ENCODE results near the gene TGM6. TPM values are rescaled to one million over a fixed set of nuclear protein-coding genes. Genes with fewer than 3 reads are reported as not detected.

TGM6 gene
- total RNA-seq, 4 donors from 2014 or later: not detected

GRCh38 chr20:2451939-2452732 lies 71.4 kb downstream of the TGM6 start:
- intact Hi-C loops (cut with DNase I): loop anchor here (10.0 kb wide), 1 partner anchor 247 kb away; no protein-coding TSS in a partner anchor
- Histone ChIP-seq H3K36me3 (no peaks in the 10 kb centered on the region), H3K9me3 (no peaks in the 10 kb centered on the region), H3K4me3 (replicated peaks in 1 of 3) (no peak overlapping the region), H3K4me1 (no peaks in the 10 kb centered on the region), H3K27ac (no peak overlapping the region), H3K27me3 (no peaks in the 10 kb centered on the region)
- DNase-seq: peak; percentile 60 to 67
- TF ChIP-seq POLR2A (IDR thresholded peaks at IDR 0.05): no peak
- TF ChIP-seq, protein P1, sequence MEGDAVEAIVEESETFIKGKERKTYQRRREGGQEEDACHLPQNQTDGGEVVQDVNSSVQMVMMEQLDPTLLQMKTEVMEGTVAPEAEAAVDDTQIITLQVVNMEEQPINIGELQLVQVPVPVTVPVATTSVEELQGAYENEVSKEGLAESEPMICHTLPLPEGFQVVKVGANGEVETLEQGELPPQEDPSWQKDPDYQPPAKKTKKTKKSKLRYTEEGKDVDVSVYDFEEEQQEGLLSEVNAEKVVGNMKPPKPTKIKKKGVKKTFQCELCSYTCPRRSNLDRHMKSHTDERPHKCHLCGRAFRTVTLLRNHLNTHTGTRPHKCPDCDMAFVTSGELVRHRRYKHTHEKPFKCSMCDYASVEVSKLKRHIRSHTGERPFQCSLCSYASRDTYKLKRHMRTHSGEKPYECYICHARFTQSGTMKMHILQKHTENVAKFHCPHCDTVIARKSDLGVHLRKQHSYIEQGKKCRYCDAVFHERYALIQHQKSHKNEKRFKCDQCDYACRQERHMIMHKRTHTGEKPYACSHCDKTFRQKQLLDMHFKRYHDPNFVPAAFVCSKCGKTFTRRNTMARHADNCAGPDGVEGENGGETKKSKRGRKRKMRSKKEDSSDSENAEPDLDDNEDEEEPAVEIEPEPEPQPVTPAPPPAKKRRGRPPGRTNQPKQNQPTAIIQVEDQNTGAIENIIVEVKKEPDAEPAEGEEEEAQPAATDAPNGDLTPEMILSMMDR (IDR thresholded peaks at IDR 0.05): peak; percentile 33 to 82 (median 59)
- 53 to 57% methylated on average over 8 of the region's 8 CpGs for WGBS, 2 donors

- 80 to 88% methylated on average over 3 of the region's 3 CpGs for WGBS, 2 donors
- H3K27ac ChIP-seq: no peak overlapping the region
- H3K36me3 ChIP-seq: no peaks in the 10 kb centered on the region
- no peaks in the 10 kb centered on the region for H3K4me1 ChIP-seq
- TF ChIP-seq, protein P1 (IDR thresholded peaks at IDR 0.05): no peak
- no peak for TF ChIP-seq POLR2A (IDR thresholded peaks at IDR 0.05)
- no peaks in the 10 kb centered on the region for H3K9me3 ChIP-seq
- no peak for DNase-seq
- no peak overlapping the region for H3K4me3 ChIP-seq (replicated peaks in 1 of 3)
- intact Hi-C loops (cut with DNase I): loop anchor here (10.0 kb wide), 1 partner anchor 249 kb away; no protein-coding TSS in a partner anchor
- no peaks in the 10 kb centered on the region for H3K27me3 ChIP-seq
Observed at GRCh38 chr20:2453792-2454191, 73.1 kb downstream of the TGM6 start.

DNA sequence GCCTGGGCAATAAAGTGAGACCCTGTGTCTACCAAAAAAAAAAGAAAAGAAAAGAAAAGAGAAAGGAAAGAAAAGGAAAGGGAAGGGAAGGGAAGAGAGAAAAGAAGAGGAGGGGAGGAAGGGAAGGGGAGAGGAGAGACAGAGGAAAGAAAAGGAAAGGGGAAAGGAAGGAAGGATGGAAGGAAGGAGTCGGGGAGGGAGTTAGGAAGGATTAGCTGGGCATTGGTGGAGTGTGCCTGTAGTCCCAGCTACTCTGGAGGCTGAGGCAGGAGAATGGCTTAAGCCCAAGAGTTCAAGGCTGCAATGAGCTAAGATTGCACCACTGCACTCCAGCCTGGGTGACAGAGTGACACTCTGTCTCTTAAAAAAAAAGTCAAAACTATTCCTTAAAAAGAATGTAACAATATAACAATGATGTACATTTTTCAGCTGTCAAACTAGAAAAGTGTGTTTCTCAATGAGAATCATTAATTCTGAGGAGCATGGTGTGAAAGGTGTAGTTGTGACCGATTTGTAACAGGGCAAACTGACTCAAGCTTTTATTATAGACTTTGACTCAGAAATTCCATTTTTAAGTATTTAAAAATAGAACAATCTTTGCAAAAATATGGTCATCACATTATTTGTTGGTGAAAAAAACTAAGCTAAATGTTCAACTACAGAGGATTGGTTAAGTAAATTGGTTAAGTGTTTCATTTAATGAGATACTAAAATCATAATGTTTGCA lies 75.2 kb downstream of the TGM6 start:
- Histone ChIP-seq H3K27me3 (no peaks in the 10 kb centered on the region), H3K4me1 (no peaks in the 10 kb centered on the region), H3K27ac (no peak overlapping the region), H3K4me3 (replicated peaks in 1 of 3) (no peak overlapping the region), H3K9me3 (no peaks in the 10 kb centered on the region), H3K36me3 (peaks cover 4 to 17% of the 10 kb centered on the region in 2 donors)
- TF ChIP-seq POLR2A (IDR thresholded peaks at IDR 0.05): no peak
- TF ChIP-seq, protein P1 (IDR thresholded peaks at IDR 0.05): no peak
- WGBS, 2 donors: 74 to 86% methylated on average over 2 of the region's 2 CpGs
- no peak for DNase-seq
- intact Hi-C loops (cut with DNase I): loop anchor here (10.0 kb wide), 1 partner anchor 251 kb away; no protein-coding TSS in a partner anchor

GRCh38 chr20:2458919-2459499 lies 78.3 kb downstream of the TGM6 start:
- no peak overlapping the region for H3K4me3 ChIP-seq (replicated peaks in 1 of 3)
- peaks cover 35 to 47% of the 10 kb centered on the region in 2 donors for H3K36me3 ChIP-seq
- no peak for DNase-seq
- no peaks in the 10 kb centered on the region for H3K27me3 ChIP-seq
- intact Hi-C loops (cut with DNase I): loop anchor here (10.0 kb wide), 1 partner anchor 254 kb away; no protein-coding TSS in a partner anchor
- no peaks in the 10 kb centered on the region for H3K4me1 ChIP-seq
- 92 to 97% methylated on average over 3 of the region's 3 CpGs for WGBS, 2 donors
- no peak overlapping the region for H3K27ac ChIP-seq
- no peaks in the 10 kb centered on the region for H3K9me3 ChIP-seq
- TF ChIP-seq, protein P1 (IDR thresholded peaks at IDR 0.05): no peak
- TF ChIP-seq POLR2A (IDR thresholded peaks at IDR 0.05): no peak
